Subcutaneous adipose tissue (tissue), 4 donors: ENCODE measurements around the gene KLHL3. TPM values are rescaled to one million over a fixed set of nuclear protein-coding genes. Genes with fewer than 3 reads are reported as not detected.

Experiments used
- total RNA-seq, 4 donors: library from RNA; depleted of rRNA; stranded (reverse); fragments of >200 nt; gene quantifications; one replicate each; pipeline ENCODE4 v1.1.0, GENCODE V29; 2016
- TF ChIP-seq, protein P1 (sequence below): fragments of 450-650 bp; IDR thresholded peaks from one replicate; pipeline ENCODE4 v1.5.1; 2016; ENCODE audit warnings: low read depth, mild to moderate bottlenecking, control low read depth, antibody characterized with exemption, moderate library complexity

Gene KLHL3
- total RNA-seq, 4 donors from 2014 or later: 3.1 to 18.5 (median 7.2) TPM

DNA sequence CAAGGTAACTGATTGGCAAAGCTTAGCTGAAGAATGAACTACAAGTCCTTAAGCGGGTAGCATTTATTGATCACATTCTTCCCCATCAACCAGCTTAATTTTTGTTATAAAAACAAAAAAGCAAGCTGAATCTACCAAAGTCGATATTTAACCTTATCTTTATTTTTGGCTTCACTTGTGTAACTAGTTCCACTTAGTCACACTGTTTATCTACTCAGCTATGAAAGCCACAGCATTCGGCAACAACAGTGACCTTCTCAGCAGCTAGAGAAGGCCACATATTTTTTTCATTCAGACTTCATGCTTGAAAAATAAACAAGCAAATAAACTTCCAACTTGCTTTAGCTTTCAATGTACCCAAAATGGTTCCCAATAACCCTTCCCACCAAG lies 69.4 kb downstream of the KLHL3 start:
- TF ChIP-seq, protein P1, sequence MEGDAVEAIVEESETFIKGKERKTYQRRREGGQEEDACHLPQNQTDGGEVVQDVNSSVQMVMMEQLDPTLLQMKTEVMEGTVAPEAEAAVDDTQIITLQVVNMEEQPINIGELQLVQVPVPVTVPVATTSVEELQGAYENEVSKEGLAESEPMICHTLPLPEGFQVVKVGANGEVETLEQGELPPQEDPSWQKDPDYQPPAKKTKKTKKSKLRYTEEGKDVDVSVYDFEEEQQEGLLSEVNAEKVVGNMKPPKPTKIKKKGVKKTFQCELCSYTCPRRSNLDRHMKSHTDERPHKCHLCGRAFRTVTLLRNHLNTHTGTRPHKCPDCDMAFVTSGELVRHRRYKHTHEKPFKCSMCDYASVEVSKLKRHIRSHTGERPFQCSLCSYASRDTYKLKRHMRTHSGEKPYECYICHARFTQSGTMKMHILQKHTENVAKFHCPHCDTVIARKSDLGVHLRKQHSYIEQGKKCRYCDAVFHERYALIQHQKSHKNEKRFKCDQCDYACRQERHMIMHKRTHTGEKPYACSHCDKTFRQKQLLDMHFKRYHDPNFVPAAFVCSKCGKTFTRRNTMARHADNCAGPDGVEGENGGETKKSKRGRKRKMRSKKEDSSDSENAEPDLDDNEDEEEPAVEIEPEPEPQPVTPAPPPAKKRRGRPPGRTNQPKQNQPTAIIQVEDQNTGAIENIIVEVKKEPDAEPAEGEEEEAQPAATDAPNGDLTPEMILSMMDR: no peak

DNA sequence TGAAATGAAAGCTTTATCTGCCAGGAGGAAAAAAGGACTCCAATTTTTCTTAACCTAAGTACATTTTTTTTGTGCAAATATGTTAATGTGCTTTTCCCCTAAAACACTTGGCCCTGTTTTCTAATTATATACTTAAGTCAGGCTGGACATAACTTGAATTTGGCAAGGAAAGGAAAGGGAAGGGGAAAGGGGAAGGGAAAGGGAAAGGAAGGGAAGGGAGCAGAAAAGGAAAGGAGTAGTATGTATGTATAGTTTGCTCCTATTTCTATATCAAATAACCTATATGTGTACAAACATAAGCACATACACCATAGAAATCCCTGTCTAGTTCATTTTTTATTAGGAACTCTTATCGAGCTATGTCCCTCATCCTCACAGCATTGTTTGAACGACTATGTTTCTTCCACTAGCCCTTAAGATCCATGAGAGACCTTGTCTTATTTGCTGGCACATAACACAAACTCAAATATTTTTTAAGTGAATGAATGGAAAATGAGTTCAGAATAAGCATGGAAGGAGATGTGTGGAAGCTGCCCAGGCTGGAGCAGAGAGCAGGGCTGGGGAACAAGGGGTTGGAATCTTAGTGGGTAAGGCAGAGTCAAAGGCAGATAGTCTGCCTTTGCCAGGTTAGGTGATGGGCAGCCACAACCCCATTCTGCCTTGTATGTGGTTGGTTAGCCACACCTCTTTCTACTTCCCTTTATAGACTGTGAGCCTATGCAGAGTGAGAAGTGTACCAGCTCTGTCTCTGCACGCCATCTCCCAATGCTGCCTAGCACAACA lies 70.0 kb downstream of the KLHL3 start:
- TF ChIP-seq, protein P1: no peak

DNA sequence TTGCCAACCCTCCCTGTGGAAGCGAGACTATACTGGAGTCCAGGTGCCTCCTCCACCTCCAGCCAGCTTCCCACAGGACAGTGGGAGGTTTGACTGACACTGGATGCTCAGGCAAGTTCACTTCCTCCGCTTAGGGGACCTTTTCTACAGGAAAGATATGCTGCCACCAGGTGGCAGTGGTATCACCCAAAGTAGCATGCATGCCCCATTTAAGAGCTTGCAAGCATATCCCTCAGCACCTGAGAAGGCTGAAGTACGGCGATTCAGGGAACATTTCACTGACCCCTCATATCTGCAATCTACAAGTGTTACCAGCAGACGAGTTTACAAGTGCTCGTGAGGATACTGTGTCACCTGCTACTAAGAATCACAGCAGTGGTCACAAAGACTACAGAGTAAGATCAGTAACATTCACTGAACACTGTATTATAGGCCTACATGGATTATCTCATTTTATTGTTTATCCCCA lies 75.5 kb downstream of the KLHL3 start:
- TF ChIP-seq, protein P1: no peak

DNA sequence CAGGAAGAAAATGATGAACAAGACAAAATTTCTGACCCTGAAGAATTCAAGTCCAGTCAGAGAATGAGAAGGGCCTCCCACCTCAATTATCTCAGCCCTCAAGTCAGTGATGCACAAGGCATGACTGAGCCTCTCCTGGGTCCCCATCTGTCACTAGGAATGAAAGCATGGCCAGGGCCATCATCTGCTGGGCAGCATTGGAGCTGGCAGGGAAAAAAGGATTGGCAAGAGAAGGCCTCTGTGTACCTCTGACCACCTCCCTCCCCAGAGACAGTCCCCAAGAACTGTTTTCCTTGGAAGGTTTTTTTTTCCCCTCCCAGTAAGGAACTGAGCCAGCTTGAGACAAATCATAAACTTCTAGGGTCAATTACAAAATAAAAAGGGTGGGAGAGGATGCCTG lies 76.7 kb downstream of the KLHL3 start:
- TF ChIP-seq, protein P1: no peak

DNA sequence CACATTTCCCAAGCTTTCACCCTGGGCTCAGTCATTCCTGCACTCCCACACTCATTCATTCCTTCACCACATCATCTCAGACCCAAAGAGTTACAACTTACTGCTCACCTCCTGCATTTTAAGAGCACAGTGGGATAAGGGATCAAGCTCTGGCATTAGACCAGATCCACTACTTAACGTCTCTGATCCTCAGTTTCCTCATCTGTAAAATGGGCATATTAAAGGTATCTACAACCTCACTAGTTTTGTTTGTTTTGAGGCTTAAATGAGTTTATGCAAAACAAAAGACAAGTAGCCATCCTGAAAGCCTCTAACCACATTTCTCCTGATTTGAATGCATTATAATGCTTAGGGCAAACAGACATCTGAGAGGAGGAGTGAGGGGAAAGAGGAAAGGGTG lies 77.6 kb downstream of the KLHL3 start:
- TF ChIP-seq, protein P1: no peak

DNA sequence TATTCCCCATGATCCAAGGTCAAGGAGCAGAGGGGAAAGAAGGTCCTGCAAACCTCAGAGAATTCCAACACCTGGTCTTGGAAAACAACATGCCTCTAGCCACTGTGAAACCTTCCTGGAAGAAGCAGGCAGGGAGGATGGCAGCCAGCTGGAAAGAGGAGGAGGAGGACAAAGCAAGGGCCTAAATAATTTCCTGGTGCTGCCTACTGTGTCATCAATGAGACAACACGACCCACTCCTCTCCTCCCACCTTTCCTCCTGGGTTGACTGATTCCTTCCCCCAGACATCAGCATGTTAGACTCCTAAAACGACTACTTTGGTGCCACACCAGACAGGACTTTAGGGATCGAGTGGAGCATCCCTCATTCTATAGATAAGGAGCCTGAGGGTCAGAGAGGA lies 78.8 kb downstream of the KLHL3 start:
- TF ChIP-seq, protein P1: no peak

DNA sequence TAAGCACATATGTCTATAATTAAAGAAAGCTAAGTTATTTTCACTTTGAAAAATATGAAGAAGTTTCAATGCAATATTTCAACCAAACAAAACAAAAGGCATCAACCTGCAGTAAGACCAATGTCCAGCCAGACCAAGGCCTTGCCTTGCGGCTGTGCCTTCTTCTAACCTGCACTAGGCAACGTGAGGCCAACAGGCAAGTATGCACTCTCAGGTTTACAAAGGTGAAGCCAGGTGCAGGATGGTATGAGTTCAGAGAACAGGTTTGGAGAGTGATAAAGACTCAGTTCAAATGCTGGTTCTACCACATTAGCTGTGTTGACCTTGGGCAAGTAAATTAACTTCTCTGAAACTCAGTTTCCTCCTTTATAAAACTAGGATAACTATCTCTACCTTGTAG lies 79.3 kb downstream of the KLHL3 start:
- TF ChIP-seq, protein P1: no peak
